ENCODE measurements around the gene STPG1. TPM values are rescaled to one million over a fixed set of nuclear protein-coding genes. Genes with fewer than 3 reads are reported as not detected.

The STPG1 gene
- total and polyA plus RNA-seq, 2 donors (not counting 3 experiments of a cell fraction or from before 2014, with no cell fraction given) = 6.3 to 10.2 TPM

DNA sequence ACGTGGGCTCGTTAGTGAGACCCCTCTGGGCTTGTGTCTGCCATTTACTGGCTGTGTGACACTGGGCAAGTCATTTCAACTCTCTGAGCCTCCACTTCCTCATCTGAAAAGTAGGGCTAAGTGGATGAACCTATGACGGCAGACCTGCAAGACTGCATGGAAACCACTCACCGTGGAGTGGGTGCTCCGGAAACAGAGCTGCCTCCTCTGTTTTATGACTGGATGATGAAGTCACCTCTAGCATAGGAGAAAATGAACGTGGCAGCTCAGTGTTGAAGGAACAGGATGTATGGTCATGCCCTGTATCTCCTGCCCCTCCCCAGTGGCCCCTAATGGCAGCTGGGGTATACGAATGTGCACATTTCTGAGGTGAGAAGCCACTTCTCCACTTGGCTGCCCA lies 40.5 kb downstream of the STPG1 start:
- FAIRE-seq = peak; percentile 28
- Histone ChIP-seq H3K27me3 (ENCODE audit: control insufficient read depth in 2 of 2, insufficient read depth in 2 of 2, low read length in 2 of 2) (no peaks in the 10 kb centered on the region), H4K20me1 (replicated peaks; ENCODE audit: control insufficient read depth, extremely low read depth, insufficient read depth, low read length) (no peaks in the 10 kb centered on the region), H2AFZ (ENCODE audit: low read depth, low read length) (no peak overlapping the region), H3K9ac (replicated peaks; ENCODE audit: extremely low read depth, insufficient read depth, low read length) (no peak overlapping the region), H3K36me3 (ENCODE audit: control insufficient read depth in 2 of 2, extremely low read depth in 1 of 2, insufficient read depth in 2 of 2, low read length in 2 of 2) (no peaks in the 10 kb centered on the region), H3K4me1 (ENCODE audit: control insufficient read depth, extremely low read depth, insufficient read depth, low read length) (no peaks in the 10 kb centered on the region), H3K27ac (ENCODE audit: insufficient read depth, low read depth, low read length) (no peak overlapping the region), H3K9me1 (replicated peaks; ENCODE audit: control insufficient read depth, extremely low read depth, insufficient read depth, low read length) (no peaks in the 10 kb centered on the region), H3K79me2 (ENCODE audit: control insufficient read depth, insufficient read depth, low read length) (no peaks in the 10 kb centered on the region), H3K9me3 (replicated peaks; ENCODE audit: control insufficient read depth, insufficient read depth, low read length) (no peaks in the 10 kb centered on the region), H3K4me3 (replicated peaks in 1 of 3; ENCODE audit: insufficient read depth in 1 of 3, low read depth in 1 of 3, low read length in 3 of 3) (no peak overlapping the region), H3K4me2 (ENCODE audit: insufficient read depth, low read length) (no peak overlapping the region)
- no peak for DNase-seq (ENCODE audit: low read depth, low spot score)
- no peak for TF ChIP-seq FOS (IDR thresholded peaks at IDR 0.05; ENCODE audit: borderline replicate concordance, insufficient read depth, low read length)
- TF ChIP-seq, protein P1, sequence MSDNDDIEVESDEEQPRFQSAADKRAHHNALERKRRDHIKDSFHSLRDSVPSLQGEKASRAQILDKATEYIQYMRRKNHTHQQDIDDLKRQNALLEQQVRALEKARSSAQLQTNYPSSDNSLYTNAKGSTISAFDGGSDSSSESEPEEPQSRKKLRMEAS (IDR thresholded peaks at IDR 0.05; ENCODE audit: insufficient read depth, insufficient read length) = no peak
- no peak for TF ChIP-seq JUN (IDR thresholded peaks at IDR 0.05; ENCODE audit: borderline replicate concordance, insufficient read depth, insufficient read length, low read depth)
- no peak for TF ChIP-seq POLR2A (IDR thresholded peaks at IDR 0.05; ENCODE audit: low read depth, low read length)
- TF ChIP-seq GATA2 (IDR thresholded peaks at IDR 0.05; ENCODE audit: insufficient read depth, insufficient read length, low read depth, low read length) = no peak
- TF ChIP-seq EZH2 (IDR thresholded peaks at IDR 0.05; ENCODE audit: borderline replicate concordance, low read depth, low read length, severe bottlenecking) = no peak
- TF ChIP-seq MYC (IDR thresholded peaks at IDR 0.05; ENCODE audit: low read depth, low read length) = no peak
- TF ChIP-seq POLR2AphosphoS5 (IDR thresholded peaks at IDR 0.05; ENCODE audit: insufficient read depth, low read depth, low read length) = no peak
- TF ChIP-seq, protein P2, sequence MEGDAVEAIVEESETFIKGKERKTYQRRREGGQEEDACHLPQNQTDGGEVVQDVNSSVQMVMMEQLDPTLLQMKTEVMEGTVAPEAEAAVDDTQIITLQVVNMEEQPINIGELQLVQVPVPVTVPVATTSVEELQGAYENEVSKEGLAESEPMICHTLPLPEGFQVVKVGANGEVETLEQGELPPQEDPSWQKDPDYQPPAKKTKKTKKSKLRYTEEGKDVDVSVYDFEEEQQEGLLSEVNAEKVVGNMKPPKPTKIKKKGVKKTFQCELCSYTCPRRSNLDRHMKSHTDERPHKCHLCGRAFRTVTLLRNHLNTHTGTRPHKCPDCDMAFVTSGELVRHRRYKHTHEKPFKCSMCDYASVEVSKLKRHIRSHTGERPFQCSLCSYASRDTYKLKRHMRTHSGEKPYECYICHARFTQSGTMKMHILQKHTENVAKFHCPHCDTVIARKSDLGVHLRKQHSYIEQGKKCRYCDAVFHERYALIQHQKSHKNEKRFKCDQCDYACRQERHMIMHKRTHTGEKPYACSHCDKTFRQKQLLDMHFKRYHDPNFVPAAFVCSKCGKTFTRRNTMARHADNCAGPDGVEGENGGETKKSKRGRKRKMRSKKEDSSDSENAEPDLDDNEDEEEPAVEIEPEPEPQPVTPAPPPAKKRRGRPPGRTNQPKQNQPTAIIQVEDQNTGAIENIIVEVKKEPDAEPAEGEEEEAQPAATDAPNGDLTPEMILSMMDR (IDR thresholded peaks at IDR 0.05; ENCODE audit: extremely low read depth in 1 of 2, insufficient read depth in 1 of 2, low read depth in 1 of 2, low read length in 2 of 2) = no peak
- BruUV-seq (replicated peaks) = no TSS peak
- ChIA-PET CTCF (interaction anchor here (1.2 to 2.5 kb wide), 3 partner anchors 13 to 171 kb away, joined by 3 to 10 read pairs (median 7); no protein-coding TSS in a partner anchor), POLR2A (no interaction called here)
- dilution Hi-C loops (cut with MboI; ENCODE audit: extremely low pct_ligation_motif_present, low sequenced_read_pairs) = no loop called here
- intact Hi-C loops (cut with micrococcal nuclease) = no loop called here

Measured in endothelial cell of umbilical vein (primary cell).